IPS-NIHi7 (cell line): ENCODE data around the gene EXD3.

Experiments used
- DNase-seq: peaks from one replicate; pipeline ENCODE4 v3.0.0; 2012; ENCODE audit warnings: mixed read lengths; ENCODE audit errors: extremely low spot score

Gene EXD3

DNA sequence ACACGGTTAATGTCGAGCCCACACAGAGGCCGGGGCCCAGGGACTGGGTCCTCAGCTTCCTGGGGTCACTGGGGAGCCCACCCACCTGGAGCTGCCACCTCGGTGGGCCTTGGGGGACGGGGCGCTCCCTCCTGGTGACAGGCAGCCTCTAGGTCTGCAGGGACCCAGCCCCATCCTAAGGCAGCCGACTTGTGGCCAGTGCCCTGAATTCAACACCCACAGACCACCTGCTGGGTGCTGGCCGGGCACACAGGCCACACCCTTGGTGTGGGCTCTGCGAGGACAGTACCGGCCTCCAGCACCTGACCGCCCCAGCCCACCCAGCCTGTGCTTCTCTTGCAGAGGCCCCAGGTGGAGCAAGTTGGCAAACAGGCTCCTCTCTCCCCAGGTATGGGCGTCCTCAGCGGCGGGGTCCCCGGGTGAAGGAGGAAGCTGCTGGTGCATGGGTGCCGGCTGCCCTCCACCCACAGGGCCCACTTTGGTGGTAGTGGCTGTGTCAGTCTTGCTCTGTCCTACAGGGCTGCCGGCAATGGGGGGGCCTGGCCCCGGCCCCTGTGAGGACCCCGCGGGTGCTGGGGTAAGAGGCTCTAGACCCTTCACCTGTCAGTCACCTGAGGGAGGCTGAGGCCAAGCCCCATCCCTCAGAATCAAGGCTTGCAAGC is 9.9 kb upstream of the EXD3 start:
- no peak for DNase-seq

GRCh38 chr9:137431416-137431931 is 8.5 kb upstream of the EXD3 start:
- no peak for DNase-seq

- no peak for DNase-seq
These were observed 7.9 kb upstream of the EXD3 start for GRCh38 chr9:137430723-137431415.

GRCh38 chr9:137429974-137430722 is 7.2 kb upstream of the EXD3 start:
- peak; percentile 79 for DNase-seq

- no peak for DNase-seq
These were observed 6.6 kb upstream of the EXD3 start for GRCh38 chr9:137429546-137429890.

- no peak for DNase-seq
These were observed 6.0 kb upstream of the EXD3 start for GRCh38 chr9:137428841-137429545.

DNA sequence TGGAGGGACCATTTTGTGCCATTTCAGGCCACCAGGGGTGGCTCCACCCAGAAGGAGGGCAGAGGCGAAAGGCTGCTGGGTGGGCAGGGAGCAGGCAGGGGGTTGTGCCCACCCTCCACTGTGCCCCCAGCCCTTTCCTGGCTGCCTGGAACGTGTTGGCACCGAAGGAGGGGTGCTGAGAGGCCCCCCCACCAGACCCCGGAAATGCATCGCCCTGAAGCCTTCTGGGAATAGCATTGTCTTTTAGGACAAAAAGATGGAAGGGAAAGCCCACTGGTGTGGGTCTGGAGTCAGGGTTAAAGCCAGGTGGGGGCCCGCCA is 5.3 kb upstream of the EXD3 start:
- no peak for DNase-seq

DNA sequence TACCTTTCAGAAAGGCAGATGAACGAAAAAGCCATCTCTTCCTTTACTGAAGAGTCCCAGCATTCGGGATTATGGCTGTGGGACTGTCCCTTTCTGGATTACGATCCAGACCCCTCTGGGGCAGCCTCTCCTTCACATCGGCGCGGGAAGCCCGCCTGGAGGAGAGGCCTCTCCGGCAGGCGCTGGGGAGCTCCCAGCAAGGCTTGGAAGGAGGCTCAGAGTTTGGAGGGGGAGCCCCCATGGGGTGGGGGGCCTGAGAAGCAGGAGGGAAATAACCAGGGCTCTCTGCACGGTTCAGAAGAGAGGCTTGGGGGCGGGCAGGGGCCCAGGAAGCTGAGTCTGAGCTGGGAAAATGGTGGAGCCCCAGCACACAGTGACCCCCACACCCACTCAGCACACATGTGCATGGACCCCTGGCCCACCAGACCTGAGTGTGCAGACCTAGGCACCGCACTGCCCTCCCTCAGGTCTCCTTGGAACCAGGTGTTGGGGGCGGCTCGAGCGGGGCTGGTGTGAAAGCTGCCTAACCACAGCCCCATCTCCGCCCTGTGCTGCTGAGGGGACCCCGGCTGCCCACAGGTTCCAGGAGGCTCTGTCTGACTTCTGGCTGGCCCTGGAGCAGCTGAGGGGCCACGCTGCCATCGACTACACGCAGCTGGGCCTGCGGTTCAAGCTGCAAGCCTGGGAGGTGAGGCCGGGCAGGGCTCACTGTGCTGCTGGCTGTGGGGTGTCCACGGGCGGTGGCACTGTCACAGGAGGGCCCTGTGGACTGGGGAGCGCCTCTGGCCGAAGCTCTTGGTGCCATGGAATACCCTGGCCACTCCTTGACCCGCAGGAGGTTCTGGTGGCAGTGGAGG is 4.7 kb upstream of the EXD3 start:
- no peak for DNase-seq

GRCh38 chr9:137426018-137426681 is 3.2 kb upstream of the EXD3 start:
- DNase-seq, result no peak

DNA sequence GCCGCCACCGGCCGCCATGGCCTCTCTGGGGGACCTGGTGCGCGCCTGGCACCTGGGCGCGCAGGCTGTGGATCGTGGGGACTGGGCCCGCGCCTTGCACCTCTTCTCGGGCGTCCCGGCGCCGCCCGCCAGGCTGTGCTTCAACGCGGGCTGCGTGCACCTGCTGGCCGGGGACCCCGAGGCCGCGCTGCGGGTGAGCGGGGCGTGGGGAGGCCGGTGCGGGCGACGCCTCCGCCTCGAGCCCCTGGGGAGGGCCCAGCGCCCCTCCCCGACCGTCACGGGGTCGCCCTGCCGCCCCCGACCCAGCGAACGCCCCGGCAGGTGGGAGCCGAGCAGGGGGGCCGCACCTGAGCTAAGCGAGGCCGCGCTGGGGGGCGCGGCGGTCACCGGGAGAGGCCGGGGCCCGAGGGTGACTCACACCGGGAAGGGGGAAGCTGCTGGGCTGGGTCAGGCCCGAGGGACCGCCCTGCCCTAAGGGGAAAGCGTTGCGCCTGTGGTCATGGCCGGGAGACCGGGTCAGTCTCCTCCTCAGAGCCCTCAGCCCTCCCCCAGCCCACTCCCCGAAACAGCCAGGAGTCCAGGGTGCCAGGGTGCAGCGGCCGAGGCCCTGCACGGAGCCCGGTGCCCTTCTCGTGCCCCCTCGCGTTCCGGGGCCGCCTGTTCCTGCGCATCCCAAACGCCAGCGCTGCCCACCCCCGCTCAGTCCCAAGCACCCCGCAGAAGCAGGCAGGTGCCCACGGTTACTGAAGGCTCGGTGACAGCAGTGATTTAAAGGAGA is 741 bp upstream of the EXD3 start:
- DNase-seq, result no peak

GRCh38 chr9:137421838-137422603 is 941 bp downstream of the EXD3 start:
- no peak for DNase-seq

DNA sequence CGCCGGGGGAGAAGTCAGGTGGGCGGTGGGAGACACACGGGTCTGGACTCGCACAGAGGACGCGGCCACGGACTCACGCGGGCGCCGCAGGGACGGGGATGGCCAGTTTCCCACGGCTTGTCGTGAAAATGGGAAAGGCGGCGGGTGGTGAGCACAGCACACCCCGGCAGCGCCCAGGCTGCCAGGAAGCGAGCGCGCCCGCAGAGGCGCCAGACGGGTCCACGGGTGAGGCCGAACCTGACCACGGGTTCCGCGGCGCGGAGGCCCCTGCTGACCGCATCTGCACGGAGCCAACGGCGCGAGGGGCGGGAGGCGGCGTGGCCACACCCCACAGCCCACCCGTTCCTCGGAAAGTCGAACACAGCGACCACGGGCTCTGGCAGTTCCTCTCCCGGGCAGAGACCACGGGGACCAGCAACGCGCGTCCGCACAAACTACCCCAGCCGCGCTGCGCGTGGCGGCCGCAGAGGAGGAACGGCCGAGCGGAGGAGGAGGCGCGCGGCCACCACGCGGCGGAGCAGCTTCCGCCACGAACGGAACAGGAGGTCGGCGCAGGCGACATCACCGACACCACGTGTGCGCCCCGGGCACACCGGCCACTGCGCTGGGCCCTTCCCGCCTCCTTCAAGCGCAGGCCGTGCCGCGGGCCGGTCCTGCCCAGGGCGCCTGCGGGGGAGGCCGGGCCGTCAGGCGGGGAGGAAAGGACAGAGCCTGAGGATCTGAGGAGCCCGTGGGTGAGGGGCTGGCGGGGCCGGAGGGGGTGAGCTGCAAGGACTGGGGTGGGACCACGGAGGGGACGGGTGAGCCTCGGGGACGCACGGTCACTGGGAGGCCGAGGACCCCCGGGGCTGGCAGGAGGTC is 5.6 kb downstream of the EXD3 start:
- DNase-seq, result no peak

DNA sequence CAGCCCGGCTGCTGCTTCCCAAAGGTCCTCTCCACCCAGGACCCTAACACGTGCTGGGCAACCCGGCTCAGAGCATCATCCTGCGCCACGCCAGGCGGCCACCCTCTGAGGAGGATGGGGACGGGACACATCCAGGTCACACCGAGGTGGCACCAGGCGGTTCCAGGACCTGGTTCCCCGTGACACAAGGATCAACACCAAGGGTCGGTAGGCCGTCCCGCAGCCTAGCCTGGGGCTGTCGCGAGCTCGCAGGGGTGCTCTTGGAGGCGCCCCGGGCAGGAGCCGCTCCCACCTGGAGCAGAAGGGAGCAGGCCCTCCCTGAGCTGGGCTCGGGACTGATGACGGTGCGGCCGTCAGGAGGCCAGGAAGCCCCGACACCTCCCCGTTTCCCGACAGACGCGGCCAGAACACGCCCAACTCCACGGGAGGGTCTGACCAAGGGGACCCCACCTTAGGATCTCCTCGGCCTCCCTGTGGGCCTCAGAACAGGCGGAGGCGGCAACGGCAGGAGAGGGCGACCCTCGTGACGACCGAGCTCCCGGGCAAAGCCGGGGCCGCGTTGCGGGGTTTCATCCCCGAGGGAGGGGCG is 6.3 kb downstream of the EXD3 start:
- no peak for DNase-seq

GRCh38 chr9:137416006-137416562 is 6.9 kb downstream of the EXD3 start:
- no peak for DNase-seq

DNA sequence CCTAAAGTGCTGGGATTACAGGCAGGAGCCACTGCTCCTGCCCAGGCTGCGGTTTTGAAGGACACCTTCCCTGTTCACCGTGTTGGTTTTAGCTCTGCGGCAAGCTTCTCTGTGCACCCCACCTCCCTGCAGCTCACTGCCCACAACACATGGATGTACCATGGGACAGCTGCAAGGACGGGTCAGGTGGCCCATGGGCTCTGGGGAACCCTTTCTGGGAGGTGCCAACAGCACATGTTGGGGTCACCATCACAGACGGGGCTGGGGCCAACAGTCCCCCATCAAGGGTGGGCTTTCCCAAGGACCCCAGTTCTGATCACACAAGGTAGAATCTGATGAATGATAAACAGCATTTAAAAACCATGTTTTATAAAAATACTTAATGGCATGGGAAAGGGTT is 7.5 kb downstream of the EXD3 start:
- no peak for DNase-seq

GRCh38 chr9:137412431-137412830 is 10.5 kb downstream of the EXD3 start:
- DNase-seq, result no peak

- DNase-seq, result no peak
These were observed 11.1 kb downstream of the EXD3 start for GRCh38 chr9:137411645-137412380.
